Hepatic stellate cell (primary cell): ENCODE data around the gene TRH.
"Not testable (repeated sequence)": the region's sequence is repeated elsewhere in the genome, so short reads cannot be mapped to it uniquely, and the experiment has no call there.

ENCODE experiments used
- DNase-seq: peaks from one replicate; pipeline ENCODE4 v3.0.0; 2011; ENCODE audit warnings: low spot score

TRH gene

GRCh38 chr3:129965937-129966336 is 8.6 kb upstream of the TRH start:
- no peak for DNase-seq

DNA sequence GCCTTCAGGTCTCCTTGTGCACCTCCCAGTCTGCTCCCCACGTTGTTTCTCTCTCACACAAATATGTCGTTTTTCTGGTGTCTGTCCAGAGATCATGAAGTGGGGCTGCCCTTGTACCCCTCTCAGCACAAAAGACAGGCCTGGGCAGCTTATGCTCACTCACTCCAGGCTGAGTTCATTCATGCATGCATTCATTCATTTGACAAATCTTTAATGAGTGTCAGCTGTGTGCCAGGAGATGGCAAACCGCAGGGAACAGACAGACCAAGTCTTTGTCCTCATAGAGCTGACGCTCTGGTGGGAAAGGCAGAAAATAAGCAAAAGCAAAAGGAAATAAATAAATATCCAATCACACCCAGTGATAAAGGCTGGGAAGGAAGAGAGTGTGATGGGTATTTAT is 7.6 kb upstream of the TRH start:
- no peak for DNase-seq

GRCh38 chr3:129967761-129968160 is 6.8 kb upstream of the TRH start:
- no peak for DNase-seq

DNA sequence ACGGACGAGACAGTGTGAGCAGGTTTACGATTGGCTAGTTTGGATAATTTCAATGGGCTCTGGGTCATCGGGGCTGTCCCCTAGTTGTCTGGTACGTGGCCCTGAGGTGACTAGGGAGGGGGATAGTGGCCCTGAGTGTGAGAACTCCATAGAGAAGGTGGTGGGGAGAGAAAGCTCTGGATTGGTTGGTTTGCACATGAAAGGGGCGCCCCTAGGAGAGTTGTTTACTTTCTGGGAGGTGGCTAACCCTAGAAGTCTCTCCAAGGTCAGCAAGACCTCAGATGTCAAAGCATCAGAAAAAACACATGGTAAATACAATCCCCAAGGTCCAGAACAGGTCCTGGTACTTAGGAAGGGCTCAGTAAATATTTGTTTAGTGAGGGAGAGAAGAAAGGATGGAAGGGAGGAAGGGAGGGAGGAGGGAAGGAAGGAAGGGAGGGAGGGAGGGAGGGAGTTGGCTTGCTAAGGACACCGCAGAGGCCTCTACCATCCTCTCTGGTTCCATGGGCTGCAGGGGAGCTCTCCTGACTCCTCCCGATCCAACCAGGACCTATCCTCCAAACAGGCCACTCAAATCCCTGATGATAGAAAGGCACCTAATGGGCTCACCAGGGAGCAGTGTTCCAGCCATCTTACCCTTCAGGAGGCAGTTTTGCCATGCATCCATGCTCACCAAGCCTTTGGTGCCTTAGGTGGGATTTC is 3.0 kb upstream of the TRH start:
- no peak for DNase-seq

- DNase-seq, result no peak
These were observed 2.2 kb upstream of the TRH start for GRCh38 chr3:129972301-129972700.

DNA sequence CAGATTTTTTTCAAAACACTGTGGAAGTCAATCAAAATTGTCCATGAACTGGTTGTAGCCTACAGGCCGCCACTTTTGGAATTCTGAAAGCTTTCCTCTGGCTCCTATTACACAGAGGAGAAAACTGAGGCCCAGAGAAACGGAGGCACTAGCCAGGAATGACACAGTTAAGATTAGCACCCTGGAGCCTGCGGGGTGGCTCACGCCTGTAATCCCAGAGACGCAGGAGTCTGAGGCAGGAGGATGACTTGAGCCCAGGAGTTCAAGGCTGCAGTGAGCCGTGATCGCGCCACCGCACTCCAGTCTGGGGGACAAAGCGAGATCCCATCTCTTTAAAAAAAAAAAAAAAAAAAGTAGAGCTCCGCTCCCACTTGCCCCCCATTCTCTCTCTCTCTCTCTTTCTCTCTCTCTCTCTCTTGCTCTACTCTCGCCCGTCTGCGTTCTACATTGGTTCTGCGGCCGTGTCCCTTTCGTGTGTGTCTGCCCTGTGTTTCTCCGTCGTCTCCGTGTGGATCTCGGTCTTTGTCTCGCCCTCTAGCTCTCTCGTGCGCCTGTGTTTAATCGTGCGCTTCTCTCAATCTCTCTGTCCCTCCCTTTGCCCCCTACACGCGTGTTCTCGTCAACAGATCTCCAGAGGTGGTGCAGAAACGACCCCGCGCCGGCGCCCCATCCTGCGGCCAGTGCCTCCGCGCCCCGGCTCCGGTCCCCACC is 512 bp upstream of the TRH start:
- DNase-seq, result no peak

DNA sequence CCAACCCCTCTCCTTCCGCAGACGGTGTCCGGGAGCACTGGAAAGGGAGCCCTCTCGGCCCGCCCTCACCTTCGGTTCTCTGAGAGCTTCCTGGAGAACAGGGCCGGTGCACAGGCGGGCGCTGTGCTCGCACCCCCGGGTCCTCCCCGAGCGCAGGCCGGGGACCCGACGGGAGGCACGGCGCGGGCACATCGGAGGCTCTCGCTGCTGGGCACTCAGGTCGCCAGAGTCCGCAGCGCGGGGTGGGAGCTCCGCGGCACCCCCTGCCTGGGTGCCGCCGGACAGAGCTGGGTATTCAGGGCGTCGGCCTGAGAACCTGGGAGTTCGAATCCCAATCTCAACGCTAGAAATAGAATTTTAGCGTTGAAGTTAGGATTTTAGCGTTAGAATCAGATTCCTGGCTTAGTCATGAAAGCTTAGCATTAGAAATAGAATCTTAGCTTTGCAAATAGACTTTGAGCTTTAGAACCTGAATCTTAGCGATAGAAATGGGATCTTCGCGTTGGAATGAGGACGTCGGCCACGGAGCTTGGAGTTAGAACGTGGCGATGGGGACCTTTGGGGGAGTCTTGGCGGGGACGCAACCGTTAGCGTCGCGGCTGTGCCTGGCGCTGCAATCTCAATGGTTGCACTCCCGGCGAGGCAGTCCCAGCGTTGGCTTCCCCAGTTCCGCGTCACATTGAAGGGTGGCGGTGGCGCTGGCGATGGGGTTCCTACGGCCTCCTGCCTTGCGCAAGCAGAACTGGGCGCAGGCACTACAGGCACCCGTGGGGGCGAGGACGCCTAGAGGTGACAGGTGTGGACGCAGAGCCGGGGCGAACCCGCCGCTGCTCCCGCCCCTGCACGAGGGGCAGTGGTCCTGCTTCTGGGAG is 549 bp downstream of the TRH start:
- no peak for DNase-seq

DNA sequence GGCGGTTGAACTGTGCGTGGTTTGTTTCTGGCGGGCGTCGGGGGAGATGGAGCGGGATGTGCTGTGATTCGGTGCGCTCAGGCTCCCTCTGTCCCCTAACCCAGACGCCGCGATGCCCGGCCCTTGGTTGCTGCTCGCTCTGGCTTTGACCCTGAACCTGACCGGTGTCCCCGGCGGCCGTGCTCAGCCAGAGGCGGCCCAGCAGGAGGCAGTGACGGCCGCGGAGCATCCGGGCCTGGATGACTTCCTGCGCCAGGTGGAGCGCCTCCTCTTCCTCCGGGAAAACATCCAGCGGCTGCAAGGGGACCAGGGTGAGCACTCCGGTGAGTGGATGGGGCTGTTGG is 1.2 kb downstream of the TRH start:
- no peak for DNase-seq

DNA sequence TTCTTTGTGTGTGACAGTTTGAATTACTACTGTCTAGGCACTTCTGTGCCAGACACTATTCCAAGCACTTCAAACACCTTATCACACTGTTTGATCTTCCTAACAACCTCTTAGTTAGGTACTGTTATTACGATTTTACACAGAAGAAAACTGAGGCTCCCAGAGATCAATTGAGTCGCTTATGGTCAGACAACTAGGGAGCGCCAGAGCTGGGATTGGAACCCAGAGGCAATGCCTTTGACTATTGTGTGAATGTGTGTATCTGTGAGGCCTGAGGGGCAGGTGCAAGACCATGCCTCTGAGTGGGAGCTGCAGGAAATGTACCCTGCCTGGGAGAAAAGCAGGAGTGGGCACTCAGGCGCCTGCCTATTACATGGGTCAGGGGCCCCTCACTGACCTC is 1.8 kb downstream of the TRH start:
- no peak for DNase-seq

DNA sequence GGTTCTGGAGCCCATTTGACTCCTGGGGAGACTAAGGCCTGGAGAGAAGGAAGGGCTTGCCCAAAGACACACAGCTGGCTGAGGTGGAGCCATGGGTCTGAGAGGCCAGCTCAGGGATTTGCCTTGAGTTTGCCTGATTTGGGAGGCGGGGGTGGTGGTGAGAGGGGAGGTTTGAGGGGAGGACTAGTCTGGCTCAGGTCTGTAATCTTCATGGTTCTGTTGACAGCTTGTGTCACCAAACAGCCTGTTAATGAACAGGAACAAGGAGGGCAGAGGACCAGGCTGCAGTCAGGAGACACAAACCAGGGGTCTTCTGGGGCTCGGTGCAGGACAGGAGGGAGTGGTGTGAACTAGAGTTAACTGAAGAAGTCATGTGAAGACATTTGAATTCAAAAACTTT is 3.6 kb downstream of the TRH start:
- no peak for DNase-seq

DNA sequence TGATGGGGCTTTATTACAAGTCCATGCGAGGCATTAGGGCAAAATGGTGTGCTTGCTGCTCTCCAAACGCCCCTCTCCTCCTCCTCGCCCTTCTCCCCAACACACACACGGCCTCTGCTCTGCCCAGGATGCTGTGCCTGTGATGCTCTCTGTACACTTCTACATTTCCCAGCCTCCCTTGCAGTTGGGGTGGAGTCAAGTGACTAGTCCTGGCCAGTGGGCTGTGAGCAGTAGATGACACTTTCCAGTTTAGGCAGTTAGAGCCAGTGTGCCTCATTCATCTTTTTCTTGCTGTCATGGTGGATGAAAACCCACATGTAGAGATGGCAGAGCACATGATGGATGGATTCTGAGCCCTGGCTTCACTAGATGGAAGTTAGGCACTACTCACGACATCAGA is 5.4 kb downstream of the TRH start:
- DNase-seq, result no peak

GRCh38 chr3:129983561-129983960 is 9.0 kb downstream of the TRH start:
- DNase-seq, result no peak

- DNase-seq, result no peak
These were observed 9.6 kb downstream of the TRH start for GRCh38 chr3:129984125-129984524.

DNA sequence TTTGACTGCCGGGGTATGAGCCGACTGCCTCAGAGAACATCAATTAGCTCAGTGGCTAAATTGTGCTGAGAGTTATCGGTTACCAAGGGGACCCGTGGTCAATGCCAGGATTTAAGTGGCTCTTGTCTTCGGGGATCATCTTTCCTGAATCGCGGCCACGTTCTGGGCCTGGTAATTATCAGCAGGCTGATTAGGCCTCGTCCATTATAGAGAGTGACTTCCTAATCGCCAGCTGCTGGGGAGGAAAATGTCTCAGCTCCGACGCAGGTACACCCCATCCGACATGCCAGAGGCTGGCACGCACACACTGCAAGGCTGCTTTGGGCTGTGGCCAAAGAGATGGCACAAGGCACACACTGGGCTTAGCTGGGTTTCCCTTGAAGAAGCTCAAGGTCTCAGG is 10.6 kb downstream of the TRH start:
- no peak for DNase-seq

DNA sequence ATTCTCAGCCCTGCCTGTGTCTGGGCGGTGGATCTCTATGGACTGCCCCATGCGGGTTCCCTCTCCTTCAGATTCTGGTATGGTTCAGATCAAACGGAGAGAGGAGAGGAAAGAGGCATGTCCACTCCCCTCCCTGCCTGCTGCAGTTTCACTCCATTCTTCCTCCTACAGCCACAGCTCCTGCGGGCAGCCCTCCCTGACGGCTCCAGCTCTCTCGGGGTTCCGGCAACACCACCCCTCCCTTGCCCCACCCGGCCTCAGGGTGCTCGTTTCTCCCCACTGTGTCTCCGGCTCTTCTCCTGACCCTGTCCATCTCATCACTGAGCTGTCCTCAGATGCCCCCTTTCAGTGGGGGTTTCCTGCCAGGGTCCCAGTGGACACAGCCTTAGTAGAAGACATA is 13.9 kb downstream of the TRH start:
- no peak for DNase-seq

GRCh38 chr3:129989414-129989813 is 14.9 kb downstream of the TRH start:
- no peak for DNase-seq

- peak; percentile 64 for DNase-seq
These were observed 18.3 kb downstream of the TRH start for GRCh38 chr3:129992781-129993180.

- no peak for DNase-seq
These were observed 20.5 kb downstream of the TRH start for GRCh38 chr3:129994883-129995559.

DNA sequence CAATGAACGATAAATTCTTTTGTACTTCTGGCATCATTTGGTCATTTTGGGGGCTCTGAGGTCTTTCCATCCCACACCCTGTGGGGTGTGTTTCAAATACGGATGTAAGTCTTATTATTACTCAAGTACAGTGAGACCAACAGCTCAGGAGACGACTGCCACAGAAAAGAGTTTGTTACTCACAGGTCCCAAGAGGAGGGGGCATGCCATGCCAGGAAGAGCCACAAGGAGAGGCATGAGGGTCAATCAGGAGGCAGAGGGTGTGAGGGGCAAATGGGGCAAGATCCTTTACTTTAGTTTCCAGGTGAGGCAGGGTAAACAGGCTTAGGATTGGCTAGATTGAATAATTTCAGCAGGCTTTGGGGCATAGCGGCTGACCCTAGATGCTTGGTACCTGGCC is 21.6 kb downstream of the TRH start:
- no peak for DNase-seq

- DNase-seq, result not testable (repeated sequence)
These were observed 24.7 kb downstream of the TRH start for GRCh38 chr3:129999176-129999575.

DNA sequence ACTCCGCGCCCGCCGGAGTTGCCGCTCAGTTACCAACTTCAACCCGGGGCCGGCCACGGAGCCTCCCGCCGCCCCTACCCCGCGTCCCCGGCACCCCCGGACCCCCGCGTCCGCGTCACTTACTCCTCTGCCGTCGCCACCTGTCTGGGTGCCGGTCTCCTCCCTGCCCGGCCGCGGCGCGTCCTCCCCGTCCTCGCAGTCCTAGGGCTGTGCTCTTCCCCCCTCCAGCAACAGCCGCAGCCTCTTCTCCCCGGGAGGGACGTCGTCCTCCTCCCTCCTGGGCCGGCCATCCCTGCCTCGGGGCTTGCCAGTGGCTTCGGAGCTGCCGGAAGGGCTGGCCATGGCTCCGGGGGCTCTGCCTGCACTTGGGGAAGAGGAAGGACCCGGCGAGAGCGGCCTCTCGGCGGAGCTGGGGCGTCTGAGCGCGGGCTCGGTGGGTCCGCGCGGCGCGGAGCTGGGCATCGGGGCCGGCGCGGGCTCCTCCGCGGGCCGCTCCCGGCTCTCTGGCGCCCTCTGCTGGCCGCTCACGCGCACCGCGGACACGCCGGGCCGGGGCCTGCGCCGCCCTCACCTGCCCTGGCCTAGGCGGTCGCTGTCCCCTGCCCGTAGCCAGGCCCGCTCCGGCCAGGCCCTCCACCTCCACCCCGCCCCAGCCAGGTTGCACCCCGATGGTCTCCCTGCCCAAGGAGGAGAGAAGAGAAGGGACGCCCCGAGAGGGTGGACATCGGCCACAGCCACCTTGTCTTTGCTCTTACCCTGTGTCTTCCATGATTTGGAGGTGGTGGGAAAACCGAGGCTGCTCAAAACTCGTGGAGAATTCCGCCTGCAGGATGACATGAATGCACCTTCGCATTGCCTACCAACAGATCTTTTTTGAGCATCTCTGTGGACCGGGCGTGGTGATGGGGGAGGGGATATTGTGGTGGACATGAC is 28.4 kb downstream of the TRH start:
- DNase-seq, result peak; percentile 43
